HepG2 (cell line): Measurements from ENCODE around the gene FAM83C. TPM values are rescaled to one million over a fixed set of nuclear protein-coding genes. Genes with fewer than 3 reads are reported as not detected.

Source experiments
- CBX5 ChIP-seq: sonication (generic); formaldehyde crosslinking; IDR thresholded peaks from 2 replicates; pipeline ENCODE4 v1.4.0; 2020; ENCODE audit warnings: missing genetic modification reagents, borderline replicate concordance
- CHD2 ChIP-seq: IDR thresholded peaks from 2 replicates; pipeline ENCODE4 v1.6.1; 2011; ENCODE audit warnings: low read depth, low read length, improper control_type of control experiment
- JUND ChIP-seq: sonication (generic); formaldehyde crosslinking; IDR thresholded peaks from 2 replicates; pipeline ENCODE4 v1.8.0; 2022; ENCODE audit warnings: mild to moderate bottlenecking, missing genetic modification reagents
- KDM6A ChIP-seq: IDR thresholded peaks from 2 replicates; pipeline ENCODE4 v1.6.1; 2016; ENCODE audit warnings: low read depth
- LCORL ChIP-seq, 2 experiments: fragments of 450-650 bp in 1 of 2; sonication (generic) in 1 of 2; formaldehyde crosslinking in 1 of 2; IDR thresholded peaks; 2 replicates each; pipeline versions ENCODE4 v1.5.0 to v1.6.1; 2017 to 2020; ENCODE audit warnings: antibody characterized with exemption in 1 of 2, missing genetic modification reagents in 1 of 2
- MTA1 ChIP-seq: sonication (generic); formaldehyde crosslinking; IDR thresholded peaks from 2 replicates; pipeline ENCODE4 v1.4.0; 2020; ENCODE audit warnings: missing genetic modification reagents, mild to moderate bottlenecking, borderline replicate concordance
- MTF2 ChIP-seq: sonication (generic); formaldehyde crosslinking; IDR thresholded peaks from 2 replicates; pipeline ENCODE4 v1.5.0; 2020; ENCODE audit warnings: missing genetic modification reagents, borderline replicate concordance
- NR2F2 ChIP-seq: IDR thresholded peaks from 2 replicates; pipeline ENCODE4 v1.6.1; 2012; ENCODE audit warnings: low read depth, inconsistent platforms, borderline replicate concordance
- PRDM15 ChIP-seq: sonication (generic); formaldehyde crosslinking; IDR thresholded peaks from 2 replicates; pipeline ENCODE4 v1.4.0; 2020; ENCODE audit warnings: missing genetic modification reagents
- REST ChIP-seq, 2 experiments: IDR thresholded peaks; 2 replicates each; pipeline ENCODE4 v1.6.1; 2011 to 2012; ENCODE audit warnings: low read length in 2 of 2, borderline replicate concordance in 1 of 2, low read depth in 1 of 2, mild to moderate bottlenecking in 1 of 2, moderate library complexity in 1 of 2
- SIN3A ChIP-seq: IDR thresholded peaks from 2 replicates; pipeline ENCODE4 v1.6.1; 2011; ENCODE audit warnings: low read depth, mild to moderate bottlenecking, control low read depth, low read length, borderline replicate concordance
- SOX13 ChIP-seq, 3 experiments: fragments of 450-650 bp in 1 of 3; sonication (generic) in 1 of 3; formaldehyde crosslinking in 1 of 3; IDR thresholded peaks in 2 of 3; conservative IDR thresholded peaks in 1 of 3; 2 replicates each; pipeline versions ENCODE4 v1.5.0 to v1.6.1; 2016 to 2020; ENCODE audit warnings: antibody characterized with exemption in 1 of 3, mild to moderate bottlenecking in 1 of 3, missing compliant biosample characterization in 1 of 3, missing genetic modification reagents in 1 of 3, moderate library complexity in 1 of 3
- SOX6 ChIP-seq, 2 experiments: fragments of 450-650 bp in 1 of 2; sonication (generic) in 1 of 2; formaldehyde crosslinking in 1 of 2; IDR thresholded peaks; 2 replicates each; pipeline versions ENCODE4 v1.4.0 to v1.6.1; 2017 to 2020; ENCODE audit warnings: antibody characterized with exemption in 1 of 2, mild to moderate bottlenecking in 1 of 2, missing genetic modification reagents in 1 of 2
- ZMYM3 ChIP-seq: sonication (generic); formaldehyde crosslinking; IDR thresholded peaks from 2 replicates; pipeline ENCODE4 v1.5.1; 2020; ENCODE audit warnings: mild to moderate bottlenecking, missing genetic modification reagents
- ZNF232 ChIP-seq: sonication (generic); formaldehyde crosslinking; IDR thresholded peaks from 2 replicates; pipeline ENCODE4 v1.4.0; 2020; ENCODE audit warnings: missing genetic modification reagents, borderline replicate concordance
- ZNF30 ChIP-seq: sonication (generic); formaldehyde crosslinking; IDR thresholded peaks from 2 replicates; pipeline ENCODE4 v1.5.0; 2020; ENCODE audit warnings: mild to moderate bottlenecking, missing genetic modification reagents
- ZNF350 ChIP-seq: sonication (generic); formaldehyde crosslinking; IDR thresholded peaks from 2 replicates; pipeline ENCODE4 v1.4.0; 2020; ENCODE audit warnings: mild to moderate bottlenecking, low read depth, missing genetic modification reagents, borderline replicate concordance
- ZNF605 ChIP-seq: sonication (generic); formaldehyde crosslinking; IDR thresholded peaks from 2 replicates; pipeline ENCODE4 v1.8.0; 2022; ENCODE audit warnings: mild to moderate bottlenecking, missing genetic modification reagents
- ZNF749 ChIP-seq: sonication (generic); formaldehyde crosslinking; IDR thresholded peaks from 2 replicates; pipeline ENCODE4 v1.8.0; 2022; ENCODE audit warnings: mild to moderate bottlenecking, missing genetic modification reagents, moderate library complexity, borderline replicate concordance
- ZSCAN21 ChIP-seq: sonication (generic); formaldehyde crosslinking; IDR thresholded peaks from 2 replicates; pipeline ENCODE4 v1.8.0; 2022; ENCODE audit warnings: mild to moderate bottlenecking, missing genetic modification reagents, moderate library complexity, borderline replicate concordance
- polyA plus RNA-seq, 8 experiments: library from polyadenylated mRNA; depleted of rRNA in 3 of 8; stranded (reverse) in 7 of 8; unstranded in 1 of 8; fragments of >200 nt; fragmentation: Illumina TruSeq in 4 of 8; extraction: Trizol in 4 of 8; gene quantifications; 2 replicates each; pipeline versions ENCODE4 v1.2.1 to v1.2.3, GENCODE V29; 2011 to 2016; ENCODE audit warnings: low read depth in 4 of 8, missing spikeins in 1 of 8, mixed read lengths in 1 of 8; ENCODE audit not compliant: insufficient read depth in 1 of 8
- total RNA-seq, 5 experiments: library from RNA; depleted of rRNA; stranded (reverse); fragments of >200 nt; fragmentation: Illumina TruSeq; extraction: Trizol; gene quantifications; 2 replicates each; pipeline ENCODE4 v1.2.3, GENCODE V29; 2016; ENCODE audit warnings: low read depth in 1 of 5

Gene FAM83C
- total and polyA plus RNA-seq, 2 of the 13 experiments (the other 11 are each of a cell fraction or from before 2014, with no cell fraction given) = 0.04 TPM; not detected in 1

- 0 out of 4 replicates have a peak, but pooled peaks of 1 of the 2 experiments have one; percentile 16 for TF ChIP-seq REST (IDR thresholded peaks at IDR 0.05; ENCODE audit: borderline replicate concordance in 1 of 2, low read depth in 1 of 2, low read length in 2 of 2)
- TF ChIP-seq SIN3A = no peak; the same call in 1 of the 2 replicates
- 0 out of 2 replicates have a peak, but pooled peaks have one; percentile 52 for TF ChIP-seq NR2F2
- TF ChIP-seq ZSCAN21 (CRISPR knock-in tag) = peak; percentile 74; the same call in 1 of the 2 replicates
- no peak for TF ChIP-seq LCORL (IDR thresholded peaks at IDR 0.05)
- TF ChIP-seq LCORL (CRISPR knock-in tag; IDR thresholded peaks at IDR 0.05) = peak; percentile 77; the same call in 1 of the 2 replicates
- peak; percentile 93 for TF ChIP-seq ZNF605
- TF ChIP-seq ZNF232 (CRISPR knock-in tag) = 0 out of 2 replicates have a peak, but pooled peaks have one; percentile 12
- TF ChIP-seq ZNF749 = no peak
- no peak for TF ChIP-seq CBX5 (CRISPR knock-in tag)
- peak; percentile 77 for TF ChIP-seq ZNF350 (CRISPR knock-in tag)
- no peak for TF ChIP-seq KDM6A (CRISPR knock-in tag)
- peak; percentile 69; the same call in 1 of the 2 replicates for TF ChIP-seq MTF2 (CRISPR knock-in tag)
- TF ChIP-seq ZMYM3 = peak; percentile 23; the same call in 1 of the 2 replicates
- 0 out of 2 replicates have a peak, but pooled peaks have one; percentile 6 for TF ChIP-seq JUND (CRISPR knock-in tag)
- TF ChIP-seq ZNF30 (CRISPR knock-in tag) = no peak
- TF ChIP-seq SOX13 (IDR thresholded peaks at IDR 0.05) = peak; percentile 18; the same call in 1 of the 2 replicates
- peak in 1 of 2 experiments; percentile 58; a peak in 3 of 4 replicates for TF ChIP-seq SOX13 (CRISPR knock-in tag; conservative IDR thresholded peaks at IDR 0.05 in 1 of 2, IDR thresholded peaks at IDR 0.05 in 1 of 2)
- TF ChIP-seq CHD2 = peak; percentile 17; the same call in 1 of the 2 replicates
- TF ChIP-seq PRDM15 (CRISPR knock-in tag) = 0 out of 2 replicates have a peak, but pooled peaks have one; percentile 14
- no peak for TF ChIP-seq SOX6 (IDR thresholded peaks at IDR 0.05)
- TF ChIP-seq SOX6 (CRISPR knock-in tag; IDR thresholded peaks at IDR 0.05) = peak; percentile 83
- peak; percentile 42; the same call in 1 of the 2 replicates for TF ChIP-seq MTA1
Measured at GRCh38 chr20:35286077-35286898, 5.9 kb downstream of the FAM83C start (continued).
